Measurements from ENCODE around the gene CLIP1.

DNA sequence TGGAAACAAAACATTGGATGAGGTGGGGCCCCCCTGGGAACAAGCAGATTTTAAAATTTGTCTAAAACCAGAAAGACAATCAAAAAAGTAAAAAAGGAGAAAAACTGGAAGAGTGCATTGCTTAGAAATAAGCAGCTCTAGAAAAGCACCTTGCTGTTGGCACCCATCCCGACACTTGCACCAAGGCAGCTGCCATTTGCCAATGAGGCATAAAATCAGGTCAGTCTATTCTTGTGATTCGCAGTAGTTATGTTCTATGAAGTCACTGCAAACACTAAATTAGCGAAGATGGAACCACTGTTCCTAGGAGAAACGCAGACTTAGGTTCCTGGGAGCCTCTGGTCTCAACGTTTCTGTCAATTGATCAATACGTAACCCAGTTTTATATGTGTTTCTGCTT is 172.4 kb downstream of the CLIP1 start:
- TF ChIP-seq, protein P1, sequence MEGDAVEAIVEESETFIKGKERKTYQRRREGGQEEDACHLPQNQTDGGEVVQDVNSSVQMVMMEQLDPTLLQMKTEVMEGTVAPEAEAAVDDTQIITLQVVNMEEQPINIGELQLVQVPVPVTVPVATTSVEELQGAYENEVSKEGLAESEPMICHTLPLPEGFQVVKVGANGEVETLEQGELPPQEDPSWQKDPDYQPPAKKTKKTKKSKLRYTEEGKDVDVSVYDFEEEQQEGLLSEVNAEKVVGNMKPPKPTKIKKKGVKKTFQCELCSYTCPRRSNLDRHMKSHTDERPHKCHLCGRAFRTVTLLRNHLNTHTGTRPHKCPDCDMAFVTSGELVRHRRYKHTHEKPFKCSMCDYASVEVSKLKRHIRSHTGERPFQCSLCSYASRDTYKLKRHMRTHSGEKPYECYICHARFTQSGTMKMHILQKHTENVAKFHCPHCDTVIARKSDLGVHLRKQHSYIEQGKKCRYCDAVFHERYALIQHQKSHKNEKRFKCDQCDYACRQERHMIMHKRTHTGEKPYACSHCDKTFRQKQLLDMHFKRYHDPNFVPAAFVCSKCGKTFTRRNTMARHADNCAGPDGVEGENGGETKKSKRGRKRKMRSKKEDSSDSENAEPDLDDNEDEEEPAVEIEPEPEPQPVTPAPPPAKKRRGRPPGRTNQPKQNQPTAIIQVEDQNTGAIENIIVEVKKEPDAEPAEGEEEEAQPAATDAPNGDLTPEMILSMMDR (IDR thresholded peaks at IDR 0.05) = no peak
- no peak for TF ChIP-seq POLR2A (IDR thresholded peaks at IDR 0.05)
